GM12874 (cell line): ENCODE data around the gene EFHC2.

ENCODE experiments used
- CTCF ChIP-seq: IDR thresholded peaks from 2 replicates; pipeline ENCODE4 v1.5.1; 2011; ENCODE audit warnings: low read depth, mild to moderate bottlenecking, control low read depth, low read length, moderate library complexity; ENCODE audit not compliant: insufficient read depth

EFHC2 gene, protein sequence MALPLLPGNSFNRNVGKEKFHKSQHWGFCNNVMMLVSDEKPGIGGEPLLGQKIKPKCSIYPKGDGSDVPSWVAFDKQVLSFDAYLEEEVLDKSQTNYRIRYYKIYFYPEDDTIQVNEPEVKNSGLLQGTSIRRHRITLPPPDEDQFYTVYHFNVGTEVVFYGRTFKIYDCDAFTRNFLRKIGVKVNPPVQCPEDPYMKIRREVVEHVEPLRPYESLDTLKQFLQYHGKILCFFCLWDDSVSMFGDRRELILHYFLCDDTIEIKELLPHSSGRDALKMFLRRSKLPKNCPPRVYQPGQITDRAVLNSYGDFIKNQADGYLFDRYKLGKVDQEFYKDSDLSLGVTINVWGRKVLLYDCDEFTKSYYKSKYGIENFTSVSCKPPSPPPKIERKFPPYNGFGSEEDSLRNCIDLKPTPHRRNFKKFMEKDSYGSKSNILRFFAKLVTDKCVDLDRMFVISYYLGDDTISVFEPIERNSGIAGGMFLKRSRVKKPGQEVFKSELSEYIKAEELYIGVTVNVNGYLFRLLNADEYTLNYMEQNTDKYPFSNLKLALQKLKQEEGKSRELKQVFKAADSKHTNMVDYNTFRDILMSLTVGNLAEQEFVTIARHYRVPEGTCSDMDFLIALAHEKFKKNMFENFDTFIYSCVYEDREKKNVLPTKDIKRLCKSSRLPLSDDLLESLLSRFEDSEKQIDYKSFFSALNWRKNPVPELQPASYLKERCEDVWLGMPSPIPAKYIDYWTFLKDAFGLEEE

GRCh38 chrX:44343412-44344141 is at the start of gene EFHC2:
Gene EFHC2 (minus strand): TSS chrX:44343672. CDS start chrX:44343588, 84 bp downstream.
- TF ChIP-seq CTCF: no peak

DNA sequence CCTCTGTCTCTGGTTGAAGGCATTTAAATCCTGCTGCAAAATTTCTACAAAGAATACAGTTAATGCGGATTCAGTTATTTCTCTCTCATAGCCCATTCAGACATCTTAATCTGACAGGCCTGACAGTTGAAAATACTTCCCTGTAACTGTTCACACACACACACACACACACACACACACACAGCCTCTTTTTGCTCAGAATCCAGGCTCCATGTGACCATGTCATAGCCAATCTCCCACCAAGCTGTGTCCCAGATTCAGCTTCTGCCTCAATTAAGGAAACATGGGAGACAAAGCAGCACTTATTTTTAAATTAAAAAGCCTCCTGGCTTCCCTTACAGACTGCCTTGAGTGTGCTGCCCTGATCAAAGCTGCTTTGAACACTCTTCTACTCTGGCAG is 49.3 kb upstream of the EFHC2 start:
- TF ChIP-seq CTCF: no peak

GRCh38 chrX:44384688-44385338 is 41.3 kb upstream of the EFHC2 start:
- TF ChIP-seq CTCF: no peak

DNA sequence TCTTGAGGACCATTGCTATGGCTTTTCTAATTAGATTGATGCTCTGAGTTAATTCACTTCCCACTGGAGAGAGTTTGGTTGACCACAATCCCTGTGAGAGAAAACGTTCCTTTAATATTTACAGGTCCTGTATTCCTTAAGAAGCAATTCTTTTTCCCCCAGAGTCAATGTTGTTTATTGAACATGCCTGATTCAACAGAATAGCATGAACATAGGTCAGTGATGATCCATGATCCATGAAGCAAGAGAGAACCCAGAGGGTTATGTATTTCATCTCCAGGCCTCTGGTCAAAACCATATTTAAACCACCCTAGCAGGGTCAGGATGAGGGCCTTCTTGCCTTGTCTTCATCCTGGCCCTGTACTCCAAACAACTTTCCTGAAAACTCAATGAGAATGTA is 39.4 kb upstream of the EFHC2 start:
- no peak for TF ChIP-seq CTCF

GRCh38 chrX:44352758-44353157 is 9.3 kb upstream of the EFHC2 start:
- TF ChIP-seq CTCF: no peak

GRCh38 chrX:44349561-44349960 is 6.1 kb upstream of the EFHC2 start:
- TF ChIP-seq CTCF: no peak
